Endothelial cell of umbilical vein (primary cell): Measurements from ENCODE around the gene ITFG1. TPM values are rescaled to one million over a fixed set of nuclear protein-coding genes. Genes with fewer than 3 reads are reported as not detected.
"Not testable (repeated sequence)": the region's sequence is repeated elsewhere in the genome, so short reads cannot be mapped to it uniquely, and the experiment has no call there.

Experiments
- BruUV-seq: library from RNA; stranded (reverse); fragments of 400-500 nt; replicated peaks from 2 replicates; lab custom pipeline; 2021; lab: Mats Ljungman, UMichigan
- CTCF ChIA-PET: fragments of 300-600, 350-600 bp; sonication (Branson Sonifier 250); formaldehyde crosslinking; loops from one replicate; lab custom pipeline; 2021; ENCODE audit warnings: antibody characterized with exemption, inconsistent platforms; lab: Charles Lee
- POLR2A ChIA-PET: fragments of 300-600, 350-600 bp; sonication (Branson Sonifier 250); formaldehyde crosslinking; loops from one replicate; lab custom pipeline; 2021; ENCODE audit warnings: antibody characterized with exemption, inconsistent platforms; lab: Charles Lee
- DNase-seq: peaks from one replicate; pipeline ENCODE4 v3.0.0-alpha.2; 2011; ENCODE audit warnings: low read depth, low spot score
- FAIRE-seq: peaks from 2 replicates; lab custom pipeline; 2011; peaks lifted over from hg19 to GRCh38; lab: Jason Lieb, UNC
- H2AFZ ChIP-seq: 2 replicates; pipeline ENCODE4 v1.6.0; 2012; ENCODE audit warnings: low read depth, low read length, control low read depth, inconsistent platforms
- H3K27ac ChIP-seq: 2 replicates; pipeline ENCODE4 v1.5.1; 2011; ENCODE audit warnings: low read depth, mild to moderate bottlenecking, control low read depth, low read length, moderate library complexity; ENCODE audit not compliant: insufficient read depth
- H3K27me3 ChIP-seq, 2 experiments: 2 replicates each; pipeline versions ENCODE4 v1.6.0 to v1.6.1; 2011; ENCODE audit warnings: low read length in 2 of 2, mixed read lengths in 1 of 2; ENCODE audit not compliant: control insufficient read depth in 2 of 2, insufficient read depth in 2 of 2
- H3K36me3 ChIP-seq, 2 experiments: 2 replicates in 1 of 2; 3 replicates in 1 of 2; pipeline ENCODE4 v1.5.1; 2011; ENCODE audit warnings: low read length in 2 of 2, mild to moderate bottlenecking in 1 of 2, moderate library complexity in 1 of 2; ENCODE audit not compliant: control insufficient read depth in 2 of 2, insufficient read depth in 2 of 2; ENCODE audit errors: extremely low read depth in 1 of 2
- H3K4me1 ChIP-seq: 3 replicates; pipeline ENCODE4 v1.5.1; 2011; ENCODE audit warnings: mild to moderate bottlenecking, low read length; ENCODE audit not compliant: control insufficient read depth, insufficient read depth; ENCODE audit errors: extremely low read depth
- H3K4me2 ChIP-seq: 2 replicates; pipeline ENCODE4 v1.6.1; 2011; ENCODE audit warnings: low read length, control low read depth, mixed read lengths; ENCODE audit not compliant: insufficient read depth
- H3K4me3 ChIP-seq, 3 experiments: fragments of 200-600 bp in 1 of 3; sonication (generic), shearing (Covaris generic) in 1 of 3; replicated peaks in 1 of 3; 2 replicates each; pipeline ENCODE4 v1.5.1; 2011 to 2016; ENCODE audit warnings: control low read depth in 3 of 3, low read length in 3 of 3, mild to moderate bottlenecking in 2 of 3, inconsistent platforms in 1 of 3, low read depth in 1 of 3, moderate library complexity in 1 of 3; ENCODE audit not compliant: insufficient read depth in 1 of 3
- H3K79me2 ChIP-seq: 2 replicates; pipeline ENCODE4 v1.6.0; 2012; ENCODE audit warnings: low read length, inconsistent platforms; ENCODE audit not compliant: control insufficient read depth, insufficient read depth
- H3K9ac ChIP-seq: replicated peaks from 2 replicates; pipeline ENCODE3; 2011; ENCODE audit warnings: low read length, control low read depth; ENCODE audit not compliant: insufficient read depth; ENCODE audit errors: extremely low read depth
- H3K9me1 ChIP-seq: replicated peaks from 3 replicates; pipeline ENCODE4 v1.6.0; 2011; ENCODE audit warnings: mild to moderate bottlenecking, low read length; ENCODE audit not compliant: control insufficient read depth, insufficient read depth; ENCODE audit errors: extremely low read depth
- H3K9me3 ChIP-seq: replicated peaks from 2 replicates; pipeline ENCODE4 v1.5.1; 2012; ENCODE audit warnings: low read length, inconsistent platforms; ENCODE audit not compliant: control insufficient read depth, insufficient read depth
- H4K20me1 ChIP-seq: replicated peaks from 2 replicates; pipeline ENCODE3; 2011; ENCODE audit warnings: mild to moderate bottlenecking, low read length; ENCODE audit not compliant: control insufficient read depth, insufficient read depth; ENCODE audit errors: extremely low read depth
- FOS ChIP-seq: IDR thresholded peaks from 2 replicates; pipeline ENCODE4 v1.6.1; 2011; ENCODE audit warnings: mild to moderate bottlenecking, low read length, moderate library complexity, borderline replicate concordance; ENCODE audit not compliant: insufficient read depth
- GATA2 ChIP-seq: IDR thresholded peaks from 2 replicates; pipeline ENCODE4 v1.7.0; 2011; ENCODE audit warnings: low read depth, mild to moderate bottlenecking, moderate library complexity, mixed read lengths, low read length; ENCODE audit not compliant: insufficient read length, insufficient read depth
- dilution Hi-C: fragments of 300-500 bp; cut with MboI; formaldehyde crosslinking; loops from one replicate; pipeline ENCODE4 v1.15.0; 2019; ENCODE audit warnings: low sequenced_read_pairs; ENCODE audit not compliant: extremely low pct_ligation_motif_present
- intact Hi-C: fragments of 100-400 bp; cut with micrococcal nuclease; formaldehyde crosslinking; loops from one replicate; pipeline ENCODE4 v1.10.0; 2022
- polyA plus RNA-seq, 4 experiments: library from polyadenylated mRNA; depleted of rRNA in 3 of 4; stranded (reverse) in 3 of 4; unstranded in 1 of 4; fragments of >200 nt; gene quantifications; 2 replicates each; pipeline versions ENCODE4 v1.2.1 to v1.2.3, GENCODE V29; 2011 to 2012; ENCODE audit warnings: missing spikeins in 1 of 4
- total RNA-seq: library from RNA; stranded (reverse); gene quantifications from 2 replicates; pipeline ENCODE4 v1.2.3, GENCODE V29; 2021

Gene ITFG1
- total and polyA plus RNA-seq, 2 donors (not counting 3 experiments of a cell fraction or from before 2014, with no cell fraction given) = 32.1 to 44.2 TPM

- Histone ChIP-seq H3K4me1 (no peaks in the 10 kb centered on the region), H2AFZ (no peak overlapping the region), H3K27me3 (no peaks in the 10 kb centered on the region), H3K9ac (no peak overlapping the region), H3K79me2 (no peaks in the 10 kb centered on the region), H3K4me3 (no peak overlapping the region), H3K36me3 (no peaks in the 10 kb centered on the region), H3K27ac (no peak overlapping the region), H3K9me1 (no peaks in the 10 kb centered on the region), H3K4me2 (no peak overlapping the region), H3K9me3 (no peaks in the 10 kb centered on the region), H4K20me1 (no peaks in the 10 kb centered on the region)
- FAIRE-seq (no peak), DNase-seq (no peak)
- intact Hi-C loops (no loop called here), dilution Hi-C loops (no loop called here)
- ChIA-PET CTCF (interaction anchor here (1.3 to 1.4 kb wide), 2 partner anchors 13 to 119 kb away, joined by 3 to 4 read pairs; partner anchors contain the start of gene NETO2), POLR2A (no interaction called here)
- no peak for TF ChIP-seq FOS
- TF ChIP-seq GATA2 = no peak
- BruUV-seq = no TSS peak
Observed at GRCh38 chr16:47156680-47157215, 304.1 kb downstream of the ITFG1 start.

GRCh38 chr16:47152501-47152900 is 308.4 kb downstream of the ITFG1 start:
- dilution Hi-C loops, H3K79me2 ChIP-seq, H3K9me3 ChIP-seq, H3K4me2 ChIP-seq, H3K4me1 ChIP-seq, H3K9ac ChIP-seq, intact Hi-C loops, CTCF ChIA-PET, H3K4me3 ChIP-seq, H3K27ac ChIP-seq, H3K27me3 ChIP-seq, H3K36me3 ChIP-seq, DNase-seq, H2AFZ ChIP-seq, H4K20me1 ChIP-seq, H3K9me1 ChIP-seq, POLR2A ChIA-PET, FAIRE-seq, BruUV-seq: not testable (repeated sequence)
